CD4-positive, CD25-positive, alpha-beta regulatory T cell (primary cell): ENCODE results near the gene MMUT. TPM values are rescaled to one million over a fixed set of nuclear protein-coding genes. Genes with fewer than 3 reads are reported as not detected.

Experiments
- ATAC-seq, 2 donors: fragments of 150-1000 bp; cut with Tn5 transposase; one replicate each; pipeline ENCODE4 v1.10.0; 2021; ENCODE audit warnings: low read depth in 2 of 2, moderate number of reproducible peaks in 2 of 2, moderate library complexity in 1 of 2
- DNase-seq, 3 donors: peaks; one replicate each; pipeline versions ENCODE4 v3.0.0 to v3.0.0-alpha.2; 2012 to 2022; ENCODE audit warnings: mixed read lengths in 1 of 3
- H3K27ac ChIP-seq: one replicate; pipeline ENCODE4 v1.7.0; 2013; ENCODE audit warnings: mild to moderate bottlenecking, low read length; ENCODE audit not compliant: insufficient read depth, poor library complexity, severe bottlenecking
- H3K27me3 ChIP-seq: one replicate; pipeline ENCODE4 v1.7.0; 2013; ENCODE audit warnings: low read length; ENCODE audit not compliant: control insufficient read depth, insufficient read depth
- H3K36me3 ChIP-seq: one replicate; pipeline ENCODE4 v1.7.0; 2013; ENCODE audit warnings: mild to moderate bottlenecking, low read length, moderate library complexity; ENCODE audit not compliant: control insufficient read depth, insufficient read depth
- H3K4me1 ChIP-seq: 2 replicates; pipeline ENCODE4 v1.7.0; 2013; ENCODE audit warnings: mild to moderate bottlenecking, low read length; ENCODE audit not compliant: insufficient read depth, control insufficient read depth, poor library complexity, severe bottlenecking
- H3K4me3 ChIP-seq: one replicate; pipeline ENCODE4 v1.7.0; 2013; ENCODE audit warnings: low read depth, mild to moderate bottlenecking, low read length, moderate library complexity
- H3K9me3 ChIP-seq, 2 experiments: 1 replicate in 1 of 2; 2 replicates in 1 of 2; pipeline ENCODE4 v1.7.0; 2013; ENCODE audit warnings: low read length in 2 of 2, mild to moderate bottlenecking in 1 of 2, moderate library complexity in 1 of 2; ENCODE audit not compliant: control insufficient read depth in 2 of 2
- H3K27ac Mint-ChIP-seq, 3 donors: one replicate each; pipeline ENCODE4 v1.8.0; 2020 to 2022; ENCODE audit warnings: mild to moderate bottlenecking in 3 of 3, mixed read lengths in 3 of 3, moderate library complexity in 2 of 3
- H3K27me3 Mint-ChIP-seq: one replicate; pipeline ENCODE4 v1.8.0; 2022; ENCODE audit warnings: mild to moderate bottlenecking, mixed read lengths
- H3K36me3 Mint-ChIP-seq: one replicate; pipeline ENCODE4 v1.8.0; 2020; ENCODE audit warnings: mixed read lengths
- H3K4me1 Mint-ChIP-seq, 4 donors: one replicate each; pipeline ENCODE4 v1.8.0; 2020 to 2022; ENCODE audit warnings: mixed read lengths in 4 of 4, mild to moderate bottlenecking in 1 of 4
- H3K4me3 Mint-ChIP-seq, 4 donors: one replicate each; pipeline ENCODE4 v1.8.0; 2020 to 2022; ENCODE audit warnings: mild to moderate bottlenecking in 4 of 4, mixed read lengths in 4 of 4, moderate library complexity in 3 of 4
- H3K9me3 Mint-ChIP-seq, 7 donors: one replicate each; pipeline ENCODE4 v1.8.0; 2020 to 2022; ENCODE audit warnings: mixed read lengths in 7 of 7, mild to moderate bottlenecking in 3 of 7, moderate library complexity in 2 of 7
- polyA plus RNA-seq, 4 donors: library from polyadenylated mRNA; unstranded; fragments of 300-500 nt; fragmentation: Illumina TruSeq; gene quantifications; one replicate each; pipeline ENCODE4 v1.2.3, GENCODE V29; 2021
- total RNA-seq: library from RNA; stranded (reverse); gene quantifications from one replicate; pipeline ENCODE4 v1.2.3, GENCODE V29; 2022

Gene MMUT
- total RNA-seq (8.2 TPM), polyA plus RNA-seq (10 to 100 TPM; 11.7 to 17.0 (median 13.4) TPM)

DNA sequence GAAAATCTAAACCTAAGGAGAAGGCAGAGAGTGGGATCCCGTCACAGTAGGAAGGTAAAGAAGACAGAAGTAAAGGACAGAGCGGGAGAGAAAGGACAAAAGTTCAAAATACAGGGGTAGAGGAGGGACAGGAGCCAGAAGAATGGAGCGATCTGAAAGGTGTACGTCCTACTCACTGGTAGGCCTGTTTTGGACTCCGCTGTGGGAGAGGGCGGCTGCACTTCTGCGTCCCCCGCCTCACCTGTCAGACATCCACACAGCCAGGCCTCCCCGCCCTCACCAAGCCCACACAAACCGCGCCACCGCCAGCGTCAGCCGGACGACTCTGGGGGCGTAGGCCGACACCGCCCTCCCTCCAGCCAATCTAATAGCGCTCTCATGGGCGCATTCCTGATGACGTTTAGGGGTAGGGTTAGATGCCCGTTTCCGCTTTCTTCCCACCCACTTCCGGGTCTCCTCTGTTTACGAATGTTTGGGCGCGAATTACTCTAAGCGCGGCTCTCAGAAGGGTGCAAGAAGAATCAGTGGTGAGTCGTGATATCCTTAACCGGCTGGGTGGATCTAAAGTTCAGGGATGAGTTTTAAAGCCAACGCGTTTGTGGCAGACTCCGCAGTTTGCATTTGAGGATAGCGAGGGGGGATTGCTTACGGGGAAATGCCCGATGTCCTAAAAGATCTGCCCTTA lies at the start of gene MMUT, which contains the start of gene CENPQ:
TSS of gene MMUT (minus strand) at position 327 of the 685 bp plus-strand sequence. CDS start 3,787 bp downstream, outside the sequence.
TSS of gene CENPQ (plus strand) at position 444 of the 685 bp plus-strand sequence. CDS start 6,807 bp downstream, outside the sequence.
- no peaks in the 10 kb centered on the region for H3K27me3 Mint-ChIP-seq
- peak within 1 kb of the TSS; percentile 93 to 100 (median 97) for H3K27ac Mint-ChIP-seq
- peak within 1 kb of the TSS; percentile 91 to 96 (median 94) for H3K4me3 Mint-ChIP-seq
- peaks cover 13% of the 10 kb centered on the region for H3K36me3 Mint-ChIP-seq
- H3K9me3 Mint-ChIP-seq: no peaks in the 10 kb centered on the region
- Histone ChIP-seq H3K27ac (peak within 1 kb of the TSS; percentile 85), H3K36me3 (peaks cover 3% of the 10 kb centered on the region), H3K4me1 (peaks cover 24% of the 10 kb centered on the region), H3K4me3 (peak within 1 kb of the TSS; percentile 98), H3K9me3 (no peaks in the 10 kb centered on the region), H3K27me3 (no peaks in the 10 kb centered on the region)
- peak; percentile 86 to 98 (median 94) for DNase-seq
- peaks cover 10 to 71% (median 49%) of the 10 kb centered on the region in 4 donors for H3K4me1 Mint-ChIP-seq
- peak; percentile 93 to 98 for ATAC-seq

DNA sequence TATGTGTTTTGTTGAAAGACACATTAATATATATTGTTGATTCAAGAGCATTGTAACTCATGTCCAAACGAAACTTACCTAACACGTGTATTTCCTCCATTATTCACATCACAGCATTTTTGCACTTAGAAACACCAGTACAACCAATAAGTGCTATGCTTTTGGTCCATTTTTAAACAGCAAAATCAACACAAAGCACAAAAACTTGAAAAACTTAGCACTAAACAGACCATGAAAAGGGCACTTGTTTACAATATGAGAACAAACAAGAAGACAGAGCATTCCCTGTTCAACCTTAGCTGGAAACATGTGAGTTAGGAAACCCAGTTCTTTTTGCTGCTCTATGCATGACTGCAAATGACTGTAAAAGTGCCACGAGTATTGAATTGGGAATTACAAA lies 46.3 kb upstream of the MMUT start:
- Histone ChIP-seq H3K27me3 (no peaks in the 10 kb centered on the region), H3K4me3 (no peak overlapping the region), H3K36me3 (no peaks in the 10 kb centered on the region), H3K4me1 (no peaks in the 10 kb centered on the region), H3K9me3 (no peaks in the 10 kb centered on the region), H3K27ac (no peak overlapping the region)
- peaks cover 0 to 7% (median 0%) of the 10 kb centered on the region in 7 donors for H3K9me3 Mint-ChIP-seq
- H3K4me3 Mint-ChIP-seq: no peak overlapping the region
- no peaks in the 10 kb centered on the region for H3K36me3 Mint-ChIP-seq
- H3K27me3 Mint-ChIP-seq: peaks cover 19% of the 10 kb centered on the region
- H3K4me1 Mint-ChIP-seq: no peaks in the 10 kb centered on the region
- no peak overlapping the region for H3K27ac Mint-ChIP-seq
- DNase-seq (no peak), ATAC-seq (no peak)

DNA sequence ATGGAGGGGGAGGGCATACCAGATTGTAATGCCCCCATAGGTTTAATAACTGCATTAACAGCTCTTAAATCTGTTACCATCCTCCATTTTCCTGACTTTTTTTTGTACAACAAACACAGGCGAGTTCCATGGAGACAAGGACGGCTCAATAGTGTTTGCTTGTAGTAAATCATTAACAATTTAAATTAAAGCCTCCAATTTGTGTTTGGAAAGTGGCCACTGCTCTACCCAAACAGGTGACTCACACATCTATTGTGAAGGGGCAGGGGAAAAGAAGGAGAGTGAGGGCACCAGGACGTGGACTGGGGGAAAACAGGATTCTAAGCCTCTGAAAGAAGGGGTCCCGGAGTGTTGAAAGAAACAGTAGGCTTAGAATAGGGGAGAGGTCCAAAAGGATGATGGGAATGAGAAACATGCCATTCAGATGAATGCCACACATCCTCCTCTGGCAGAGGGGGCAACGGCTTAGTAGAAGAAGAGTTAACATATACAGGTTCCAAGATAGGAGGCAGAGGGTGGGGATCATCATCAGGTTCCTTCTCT lies 43.6 kb upstream of the MMUT start:
- Histone ChIP-seq H3K36me3 (no peaks in the 10 kb centered on the region), H3K4me3 (no peak overlapping the region), H3K27ac (no peak overlapping the region), H3K9me3 (no peaks in the 10 kb centered on the region), H3K4me1 (no peaks in the 10 kb centered on the region), H3K27me3 (no peaks in the 10 kb centered on the region)
- Mint-ChIP-seq H3K9me3 (peaks cover 0 to 7% (median 0%) of the 10 kb centered on the region in 7 donors), H3K4me1 (no peaks in the 10 kb centered on the region), H3K27me3 (peaks cover 14% of the 10 kb centered on the region), H3K4me3 (peak overlapping the region in 1 of 4 donors; percentile 28), H3K36me3 (no peaks in the 10 kb centered on the region), H3K27ac (no peak overlapping the region)
- DNase-seq: no peak
- ATAC-seq: no peak

DNA sequence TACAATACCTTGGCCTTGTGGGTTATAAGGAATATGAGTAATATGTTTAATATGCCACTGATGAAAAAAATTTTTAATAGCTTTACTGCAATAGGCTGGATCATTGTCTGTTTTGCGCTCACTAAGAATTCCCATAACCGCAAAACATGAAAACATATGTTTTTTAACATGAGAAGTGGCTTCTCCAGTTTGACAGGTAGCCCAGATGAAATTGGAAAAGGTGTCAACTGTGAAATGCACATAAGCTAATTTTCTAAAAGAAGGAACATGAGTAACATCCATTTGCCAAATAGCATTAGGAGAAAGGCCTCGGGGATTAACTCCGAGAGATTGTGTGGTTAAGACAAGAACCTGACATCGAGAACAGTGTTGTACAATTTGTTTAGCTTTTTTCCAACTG lies 41.6 kb upstream of the MMUT start:
- ATAC-seq: no peak
- no peaks in the 10 kb centered on the region for H3K4me1 Mint-ChIP-seq
- H3K36me3 Mint-ChIP-seq: no peaks in the 10 kb centered on the region
- Histone ChIP-seq H3K27me3 (no peaks in the 10 kb centered on the region), H3K9me3 (no peaks in the 10 kb centered on the region), H3K36me3 (no peaks in the 10 kb centered on the region), H3K27ac (no peak overlapping the region), H3K4me3 (no peak overlapping the region), H3K4me1 (no peaks in the 10 kb centered on the region)
- no peak overlapping the region for H3K4me3 Mint-ChIP-seq
- H3K9me3 Mint-ChIP-seq: peaks cover 0 to 7% (median 0%) of the 10 kb centered on the region in 7 donors
- H3K27ac Mint-ChIP-seq: no peak overlapping the region
- peaks cover 16% of the 10 kb centered on the region for H3K27me3 Mint-ChIP-seq
- DNase-seq: no peak

DNA sequence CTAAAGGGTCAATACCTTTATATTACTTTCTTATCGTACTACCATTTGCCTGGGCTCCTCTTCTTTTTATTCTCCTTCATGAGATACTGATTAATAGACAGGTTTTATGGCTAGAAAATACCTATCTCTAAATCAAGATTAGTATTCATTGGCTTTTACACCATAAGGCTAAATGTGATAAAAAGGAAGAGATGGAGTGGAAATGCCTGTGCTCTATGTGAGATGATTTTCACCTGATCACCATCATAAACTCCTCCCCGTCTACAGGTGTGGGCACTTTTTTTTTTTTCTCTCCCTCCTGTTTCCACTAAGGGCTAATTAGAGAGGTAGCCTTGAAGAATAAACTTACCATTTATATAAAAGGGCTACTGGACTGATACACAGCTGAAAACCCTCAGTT lies 36.6 kb upstream of the MMUT start, which contains the start of gene GLYATL3:
TSS of gene GLYATL3 (plus strand) at position 301 of the 400 bp plus-strand sequence. CDS start 12,068 bp downstream, outside the sequence.
- H3K4me1 Mint-ChIP-seq: no peaks in the 10 kb centered on the region
- ATAC-seq: no peak

DNA sequence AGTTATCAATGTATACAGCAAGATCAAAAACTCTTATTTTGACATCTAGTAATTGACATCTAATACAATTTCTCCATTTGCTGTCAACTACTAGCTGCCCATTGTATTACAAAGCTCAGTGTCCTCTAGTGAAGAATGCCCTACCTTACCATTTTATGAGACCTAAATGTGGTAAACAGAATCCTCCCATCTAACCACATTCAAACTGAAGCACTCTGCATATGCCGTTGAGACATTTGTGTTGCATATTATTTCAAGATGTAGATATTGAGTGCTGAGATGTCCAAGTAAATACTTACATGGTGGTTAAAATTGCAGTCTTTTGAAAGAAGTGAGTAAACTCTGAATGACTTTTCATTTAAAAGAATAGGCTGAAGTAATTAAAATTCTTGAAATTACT lies 36.1 kb upstream of the MMUT start:
- H3K27ac Mint-ChIP-seq: no peak overlapping the region
- DNase-seq (no peak), ATAC-seq (no peak)
- Histone ChIP-seq H3K4me3 (no peak overlapping the region), H3K4me1 (no peaks in the 10 kb centered on the region), H3K27ac (no peak overlapping the region), H3K36me3 (peaks cover 3% of the 10 kb centered on the region), H3K9me3 (no peaks in the 10 kb centered on the region), H3K27me3 (no peaks in the 10 kb centered on the region)
- H3K27me3 Mint-ChIP-seq: peaks cover 16% of the 10 kb centered on the region
- H3K36me3 Mint-ChIP-seq: peaks cover 6% of the 10 kb centered on the region
- peaks cover 0 to 2% (median 0%) of the 10 kb centered on the region in 7 donors for H3K9me3 Mint-ChIP-seq
- no peak overlapping the region for H3K4me3 Mint-ChIP-seq
- no peaks in the 10 kb centered on the region for H3K4me1 Mint-ChIP-seq

More for the DNA sequence above, 36.6 kb upstream of the MMUT start, which contains the start of gene GLYATL3:
- Mint-ChIP-seq H3K4me3 (no peak within 1 kb of the TSS), H3K27ac (no peak within 1 kb of the TSS), H3K9me3 (peaks cover 0 to 2% (median 0%) of the 10 kb centered on the region in 7 donors), H3K36me3 (peaks cover 4% of the 10 kb centered on the region), H3K27me3 (peaks cover 16% of the 10 kb centered on the region)
- Histone ChIP-seq H3K27me3 (no peaks in the 10 kb centered on the region), H3K27ac (no peak within 1 kb of the TSS), H3K4me3 (no peak within 1 kb of the TSS), H3K4me1 (no peaks in the 10 kb centered on the region), H3K36me3 (peaks cover 2% of the 10 kb centered on the region), H3K9me3 (no peaks in the 10 kb centered on the region)
- no peak for DNase-seq

DNA sequence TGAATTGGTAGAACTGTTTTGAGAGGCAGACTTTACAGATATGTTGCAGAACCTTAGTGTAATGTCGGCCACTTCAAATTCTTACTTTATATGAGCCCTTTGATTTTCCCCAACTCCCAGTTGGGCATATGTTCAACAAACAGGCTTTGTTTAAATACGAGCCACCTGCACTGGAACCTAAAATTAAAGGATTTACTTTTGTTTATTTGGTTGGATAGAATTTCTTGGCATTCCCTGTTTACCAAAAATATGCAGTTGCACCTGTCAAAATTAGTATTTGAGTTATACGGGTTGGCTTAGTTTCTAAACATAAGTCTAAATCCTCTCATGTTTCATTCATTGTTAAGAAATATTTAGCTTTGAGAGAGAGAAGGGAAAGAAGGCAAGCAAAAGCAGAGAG lies 34.3 kb upstream of the MMUT start:
- Mint-ChIP-seq H3K27me3 (peaks cover 6% of the 10 kb centered on the region), H3K4me1 (no peaks in the 10 kb centered on the region), H3K9me3 (no peaks in the 10 kb centered on the region), H3K27ac (no peak overlapping the region), H3K4me3 (no peak overlapping the region), H3K36me3 (peaks cover 14% of the 10 kb centered on the region)
- Histone ChIP-seq H3K9me3 (no peaks in the 10 kb centered on the region), H3K27ac (no peak overlapping the region), H3K27me3 (no peaks in the 10 kb centered on the region), H3K36me3 (peaks cover 5% of the 10 kb centered on the region), H3K4me1 (no peaks in the 10 kb centered on the region), H3K4me3 (no peak overlapping the region)
- ATAC-seq (no peak), DNase-seq (no peak)
